HEK293 (cell line): Measurements from ENCODE around the gene RTP3.

ENCODE experiments used
- CTCF ChIP-seq: fragments of 450-650 bp; formaldehyde crosslinking; IDR thresholded peaks from 2 replicates; pipeline ENCODE4 v1.5.1; 2016; ENCODE audit warnings: missing biosample characterization, missing genetic modification characterization
- MEIS1 ChIP-seq: sonication (generic); formaldehyde crosslinking; IDR thresholded peaks from 2 replicates; pipeline ENCODE4 v1.8.1; 2022; ENCODE audit warnings: missing genetic modification reagents, mild to moderate bottlenecking, borderline replicate concordance
- REPIN1 ChIP-seq: fragments of 450-650 bp; formaldehyde crosslinking; IDR thresholded peaks from 2 replicates; pipeline ENCODE4 v1.5.1; 2017; ENCODE audit warnings: missing biosample characterization, missing genetic modification characterization, low read depth
- REST ChIP-seq: fragments of 450-650 bp; formaldehyde crosslinking; IDR thresholded peaks from 2 replicates; pipeline ENCODE4 v1.5.1; 2016; ENCODE audit warnings: missing biosample characterization, missing genetic modification characterization
- TSHZ1 ChIP-seq: fragments of 450-650 bp; formaldehyde crosslinking; IDR thresholded peaks from 2 replicates; pipeline ENCODE4 v1.5.1; 2016; ENCODE audit warnings: missing biosample characterization, missing genetic modification characterization, borderline replicate concordance
- ZBTB20 ChIP-seq: fragments of 450-650 bp; formaldehyde crosslinking; IDR thresholded peaks from 2 replicates; pipeline ENCODE4 v1.5.1; 2016; ENCODE audit warnings: missing biosample characterization, missing genetic modification characterization
- ZNF114 ChIP-seq: fragments of 450-650 bp; formaldehyde crosslinking; IDR thresholded peaks from 2 replicates; pipeline ENCODE4 v1.5.0; 2017; ENCODE audit warnings: missing biosample characterization, missing genetic modification characterization
- ZNF24 ChIP-seq: fragments of 450-650 bp; formaldehyde crosslinking; IDR thresholded peaks from 2 replicates; pipeline ENCODE4 v1.5.1; 2016; ENCODE audit warnings: missing biosample characterization, missing genetic modification characterization
- ZNF555 ChIP-seq: fragments of 450-650 bp; formaldehyde crosslinking; conservative IDR thresholded peaks from 2 replicates; pipeline ENCODE4 v1.5.1; 2017; ENCODE audit warnings: missing biosample characterization, mild to moderate bottlenecking, missing genetic modification characterization, inconsistent platforms

- TF ChIP-seq CTCF (tag by site-specific recombination) (no peak), REPIN1 (no peak), ZBTB20 (tag by site-specific recombination) (no peak), ZNF24 (tag by site-specific recombination) (no peak), ZNF114 (tag by site-specific recombination) (no peak), REST (no peak), MEIS1 (no peak), ZNF555 (tag by site-specific recombination) (no peak), TSHZ1 (tag by site-specific recombination) (no peak)
Observed at GRCh38 chr3:46536758-46537157, 39.0 kb downstream of the RTP3 start.
